Measurements from ENCODE around the gene LYPD3.
"Not testable (repeated sequence)": the region's sequence is repeated elsewhere in the genome, so short reads cannot be mapped to it uniquely, and the experiment has no call there.

LYPD3 gene

DNA sequence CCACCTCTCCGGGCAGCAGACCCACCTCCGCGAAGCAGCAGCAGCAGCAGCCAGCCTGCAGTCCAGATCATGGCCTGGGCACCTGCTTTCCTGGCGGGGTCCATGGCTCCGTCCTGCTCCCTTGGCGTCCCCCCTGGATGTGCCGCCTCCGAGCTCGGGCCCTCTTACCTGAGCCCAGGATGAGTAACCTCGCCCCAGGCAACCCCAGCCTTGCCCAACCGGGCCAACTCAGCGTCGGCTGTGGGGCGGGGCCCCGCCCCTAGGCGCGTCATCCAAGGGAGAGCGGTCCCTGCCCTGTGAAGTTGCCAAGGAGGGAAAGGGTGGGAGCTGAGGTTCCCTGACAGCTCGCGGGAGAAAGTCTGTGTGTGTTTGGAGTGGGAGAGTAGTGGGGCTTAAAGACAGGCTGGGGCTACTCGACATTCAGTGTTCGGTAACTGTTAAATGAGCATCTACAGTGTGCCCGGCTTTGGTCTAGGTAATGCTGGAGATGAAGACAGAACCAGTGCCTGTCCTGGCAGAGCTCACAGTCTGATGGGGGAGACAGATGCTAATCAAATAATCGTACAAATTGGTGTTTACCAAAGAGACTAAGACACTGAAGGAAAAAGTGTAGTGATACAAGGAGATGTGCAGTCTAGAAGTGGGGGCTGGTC is at the start of gene LYPD3:
Gene LYPD3, minus strand, starts transcription at position 141 of the 653 bp plus-strand sequence. Its CDS starts 37 bp downstream, at position 104.
- peak; percentile 70 for DNase-seq (ENCODE audit: low spot score)

DNA sequence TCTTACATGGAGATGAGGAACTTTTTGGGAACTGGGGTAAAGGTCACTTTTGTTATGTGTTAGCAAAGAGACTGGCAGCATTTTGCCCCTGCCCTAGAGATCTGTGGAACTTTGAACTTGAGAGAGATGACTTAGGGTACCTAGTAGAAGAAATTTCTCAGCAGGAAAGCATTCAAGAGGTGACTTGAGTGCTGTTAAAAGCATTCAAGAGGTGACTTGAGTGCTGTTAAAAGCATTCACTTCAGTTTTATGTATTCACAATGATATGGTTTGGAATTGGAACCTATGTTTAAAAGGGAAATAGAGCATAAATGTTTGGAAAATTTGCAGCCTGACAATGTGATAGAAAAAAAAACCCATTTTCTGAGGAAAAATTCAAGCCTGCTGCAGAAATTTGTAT is 47.0 kb upstream of the LYPD3 start:
- not testable (repeated sequence) for DNase-seq (ENCODE audit: low spot score)

DNA sequence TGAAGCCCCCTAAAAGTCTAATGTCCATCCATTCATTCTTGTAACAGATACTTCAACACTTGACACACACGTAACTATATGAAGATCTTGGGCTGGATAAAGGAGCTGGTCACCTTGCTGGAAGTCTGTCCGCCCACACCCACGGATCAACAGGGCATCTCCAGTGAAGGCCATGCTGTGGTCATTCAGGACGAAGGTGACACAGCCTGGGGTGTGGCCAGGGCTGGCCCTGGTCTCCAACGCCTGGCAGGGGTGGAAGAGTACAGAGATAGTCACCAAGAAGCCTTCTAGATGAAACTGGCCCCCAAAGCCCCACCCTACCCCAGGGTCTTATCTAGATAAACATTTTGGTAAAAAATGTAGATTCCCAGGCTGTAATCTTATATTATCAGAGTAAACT is 45.9 kb upstream of the LYPD3 start:
- no peak for DNase-seq (ENCODE audit: low spot score)

DNA sequence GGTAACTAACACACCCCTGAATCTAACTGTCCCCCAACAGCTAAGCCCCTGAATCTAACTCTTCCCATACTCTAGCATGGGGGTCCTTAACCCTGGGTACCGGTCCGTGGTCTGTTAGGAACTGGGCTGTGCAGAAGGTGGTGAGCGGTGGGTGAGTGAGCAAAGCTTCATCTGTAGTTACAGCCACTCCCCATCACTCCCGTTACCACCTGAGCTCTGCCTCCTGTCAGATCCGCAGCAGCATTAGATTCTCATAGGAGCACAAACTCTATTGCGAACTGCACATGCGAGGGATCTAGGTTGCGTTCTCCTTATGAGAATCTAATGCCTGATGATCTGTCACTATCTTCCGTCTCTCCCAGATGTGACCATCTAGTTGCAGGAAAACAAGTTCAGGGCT is 45.3 kb upstream of the LYPD3 start:
- no peak for DNase-seq (ENCODE audit: low spot score)

DNA sequence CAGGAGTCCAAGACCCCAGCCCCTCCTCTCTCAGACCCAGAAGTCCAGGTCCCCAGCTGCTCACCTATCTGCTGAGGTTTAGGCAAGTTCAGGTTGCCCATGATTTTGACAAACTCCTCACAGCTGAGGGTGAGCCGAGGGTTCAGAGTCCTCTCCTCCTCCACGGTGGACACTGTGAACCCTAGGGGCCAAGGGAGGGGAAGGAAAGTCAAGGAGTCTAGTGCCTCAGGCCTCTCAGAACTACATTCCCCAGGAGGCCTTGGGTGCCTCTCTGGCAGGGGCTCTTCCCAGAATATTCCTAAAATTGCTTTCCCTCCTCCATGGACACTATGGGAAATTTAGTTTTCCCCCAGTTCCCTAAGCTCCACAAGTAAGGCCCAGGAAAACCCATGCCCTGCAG is 42.5 kb upstream of the LYPD3 start:
- DNase-seq (ENCODE audit: low spot score): no peak

DNA sequence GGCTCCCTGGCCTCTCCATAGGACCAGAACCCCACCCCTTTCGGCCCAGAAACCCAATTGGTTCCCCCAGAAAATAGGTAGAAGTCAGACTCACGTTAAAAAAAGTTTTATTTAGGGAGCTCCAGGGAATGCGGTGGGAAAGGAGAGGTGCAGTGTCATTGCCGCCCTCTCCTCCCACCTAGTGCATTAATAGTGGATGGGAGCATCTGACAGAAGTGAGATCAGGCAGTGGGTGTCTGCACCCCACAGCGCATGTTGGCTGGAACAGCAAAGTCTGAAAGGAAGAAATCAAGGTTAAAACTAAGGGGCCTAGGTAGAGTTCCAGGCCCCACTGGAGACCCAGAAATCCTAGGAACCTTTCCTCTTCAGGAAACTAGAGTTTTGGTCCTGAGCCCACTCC is 41.2 kb upstream of the LYPD3 start:
- no peak for DNase-seq (ENCODE audit: low spot score)

DNA sequence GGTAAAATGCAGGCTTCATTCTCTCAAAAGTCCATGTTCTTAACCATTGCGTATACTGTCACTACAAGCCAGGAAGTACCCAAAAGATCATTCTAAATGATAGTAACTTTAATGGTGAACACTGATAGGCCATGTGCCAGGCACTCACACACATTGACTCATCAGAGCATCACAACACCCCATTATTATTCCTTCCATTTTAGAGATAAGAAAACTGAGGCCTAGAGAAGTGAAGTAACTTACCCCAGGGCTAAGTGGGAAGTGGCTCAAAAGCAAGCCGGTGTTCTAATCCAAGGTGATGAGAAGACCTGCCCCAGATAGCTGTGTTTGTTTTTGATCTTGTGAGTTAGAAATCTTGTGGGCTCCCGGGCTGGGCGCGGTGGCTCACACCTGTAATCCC is 40.5 kb upstream of the LYPD3 start:
- no peak for DNase-seq (ENCODE audit: low spot score)

DNA sequence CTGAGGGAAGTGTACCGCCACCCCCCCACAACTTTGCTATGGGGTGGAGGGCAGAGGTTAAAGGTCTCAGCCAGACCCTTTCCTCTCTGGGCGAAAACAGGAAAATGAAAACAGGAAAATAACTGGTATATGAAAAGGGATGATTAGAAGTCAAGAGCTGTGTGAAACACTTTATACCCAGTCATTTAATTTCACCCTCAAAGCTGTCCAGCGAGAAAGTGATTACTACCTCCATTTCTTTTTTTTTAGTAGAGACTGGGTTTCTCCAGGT is 39.7 kb upstream of the LYPD3 start:
- no peak for DNase-seq (ENCODE audit: low spot score)

DNA sequence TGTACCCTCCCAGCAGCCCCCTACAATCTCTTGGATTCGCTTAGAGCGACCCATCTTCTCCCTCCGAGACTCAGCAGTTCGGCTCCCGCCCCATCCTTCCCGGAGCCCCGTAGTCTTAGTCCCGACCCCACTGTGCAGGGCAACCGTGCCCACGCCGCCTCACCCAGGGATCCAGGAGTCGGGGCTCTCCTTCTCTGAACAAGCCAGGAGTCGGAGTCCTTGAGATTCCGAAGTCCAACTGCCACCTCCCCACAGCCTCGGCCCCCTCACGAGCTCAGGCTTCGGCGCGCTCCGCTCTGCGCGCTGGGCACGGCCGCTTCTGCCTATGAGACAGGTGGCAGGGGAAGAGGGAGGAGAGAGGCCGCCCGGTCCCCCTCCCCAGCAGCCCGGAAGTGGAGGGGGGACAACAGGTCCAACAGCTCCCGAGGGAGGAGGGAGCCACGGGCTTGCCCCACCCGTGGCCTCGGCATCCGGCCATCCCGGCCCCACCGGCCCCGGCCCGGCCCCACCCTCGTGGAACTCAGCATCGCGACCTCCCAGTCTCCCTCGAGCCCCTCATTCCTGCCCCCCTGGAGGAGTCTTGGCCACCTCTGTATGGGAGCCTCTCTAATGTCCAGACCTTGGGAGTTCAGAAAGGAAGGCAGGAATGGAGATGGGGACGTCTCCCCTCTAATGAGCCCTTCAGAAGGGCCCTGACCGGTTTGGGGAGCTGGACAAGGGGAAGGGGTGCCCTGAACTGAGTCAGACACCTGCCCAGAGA is 39.2 kb upstream of the LYPD3 start, which contains the start of gene PHLDB3:
Gene PHLDB3, minus strand, starts transcription at position 321 of the 760 bp plus-strand sequence. CDS start 628 bp downstream, outside the sequence.
- peak; percentile 49 for DNase-seq (ENCODE audit: low spot score)

DNA sequence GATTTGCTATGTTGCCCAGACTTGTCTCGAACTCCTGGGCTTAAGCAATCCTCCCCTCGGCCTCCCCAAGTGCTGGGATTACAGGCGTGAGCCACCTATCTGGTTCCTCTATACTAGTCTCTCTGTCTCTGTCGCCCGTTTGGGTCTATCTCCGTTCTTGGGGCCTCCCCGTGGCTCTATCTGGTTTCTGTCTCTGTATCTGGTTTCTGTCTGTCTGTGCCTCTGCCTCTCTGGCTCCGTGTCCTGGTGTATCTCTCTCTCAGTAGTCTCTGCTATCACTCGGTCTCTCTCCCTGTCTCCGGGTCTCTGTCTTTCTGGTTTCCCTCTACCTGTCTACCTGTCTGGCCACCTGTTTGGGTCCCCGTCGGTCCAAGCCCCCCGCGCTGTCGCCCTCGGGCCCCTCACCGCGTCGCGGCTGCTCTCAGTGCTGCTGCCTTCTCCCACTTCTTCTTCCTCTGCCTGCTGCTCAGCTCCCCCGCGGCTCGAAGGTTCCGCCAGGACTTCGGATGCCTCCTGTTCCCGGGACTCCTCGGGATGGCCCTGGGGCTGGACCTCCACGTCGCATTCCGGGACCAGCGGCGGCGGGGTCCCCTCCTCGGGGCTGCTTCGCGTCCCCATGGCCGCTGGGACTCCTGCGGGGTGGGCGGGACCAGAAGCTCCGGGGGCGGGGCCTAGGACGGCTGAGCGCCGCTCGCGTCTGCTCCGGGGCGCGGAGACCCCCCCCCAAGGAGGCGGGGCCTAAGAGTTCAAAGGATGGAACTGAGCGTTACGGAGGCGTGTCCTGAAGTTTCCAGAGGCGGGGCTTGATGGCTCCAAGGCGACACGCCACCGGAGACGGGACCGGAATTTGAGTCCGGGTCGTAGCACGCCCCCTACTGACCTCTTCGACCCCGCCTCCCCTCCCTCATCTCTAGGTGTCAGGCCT is 38.4 kb upstream of the LYPD3 start:
- DNase-seq (ENCODE audit: low spot score): peak; percentile 92

DNA sequence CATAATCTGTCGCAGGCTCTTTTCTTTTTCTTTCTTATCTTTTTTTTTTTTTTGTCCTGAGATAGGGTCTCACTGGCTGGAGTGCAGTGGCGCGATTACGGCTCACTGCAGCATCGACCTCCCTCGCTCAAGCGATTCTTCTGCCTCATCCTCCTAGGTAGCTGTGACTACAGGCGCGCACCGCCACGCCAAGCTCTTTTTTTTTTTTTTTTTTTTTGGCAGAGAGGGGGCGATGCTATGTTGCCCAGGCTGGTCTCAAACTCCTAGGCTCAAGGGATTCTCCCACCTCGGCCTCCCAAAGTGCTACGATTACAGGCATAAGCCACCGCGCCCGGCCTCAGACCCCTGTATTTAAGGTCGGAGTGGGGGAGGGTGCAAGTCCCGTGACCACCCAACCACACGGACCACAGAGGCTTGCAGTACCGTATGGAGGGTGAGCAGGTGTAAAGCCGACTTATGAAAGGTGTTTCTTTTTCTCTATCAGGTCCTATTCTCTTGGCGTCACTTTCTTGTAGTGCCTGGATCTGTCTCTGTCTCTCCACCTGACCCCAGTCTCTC is 37.1 kb upstream of the LYPD3 start:
- no peak for DNase-seq (ENCODE audit: low spot score)

DNA sequence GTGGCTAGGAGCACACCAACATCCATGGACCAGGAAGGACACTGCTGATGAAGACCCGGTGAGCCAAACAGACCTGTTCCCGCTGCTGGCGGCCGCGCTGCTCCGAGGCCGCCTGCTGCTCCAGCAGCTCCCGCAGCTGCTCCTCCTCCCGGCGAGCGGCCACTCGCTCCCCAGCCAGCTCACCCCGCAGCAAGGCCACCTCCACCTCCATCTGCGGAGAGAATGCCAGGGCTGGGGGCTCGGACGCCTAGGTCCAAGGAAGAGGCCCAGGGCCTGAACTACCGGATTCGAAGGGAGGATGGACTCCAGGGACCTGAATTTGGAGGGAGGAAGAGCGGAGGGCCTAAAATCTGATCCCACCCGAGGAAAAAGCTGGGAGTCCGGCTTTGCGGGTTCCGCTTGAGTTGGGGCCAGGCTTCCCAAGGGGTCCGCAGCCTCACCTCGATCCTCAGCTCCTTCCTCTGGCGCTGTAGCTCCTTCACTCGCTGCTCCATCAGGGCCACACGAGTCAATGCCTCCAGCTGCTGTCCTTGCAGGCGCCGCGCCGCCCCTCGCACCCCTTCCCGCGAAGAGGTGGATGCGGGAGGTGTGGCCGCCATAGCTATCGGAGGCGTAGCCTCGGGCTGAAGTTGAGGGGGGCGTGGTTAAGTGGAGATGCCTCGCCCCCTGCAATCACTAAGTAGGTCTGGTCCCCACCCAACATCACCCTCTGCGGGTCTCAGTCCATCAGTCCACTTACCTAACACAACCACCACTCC is 36.4 kb upstream of the LYPD3 start:
- DNase-seq (ENCODE audit: low spot score): no peak

DNA sequence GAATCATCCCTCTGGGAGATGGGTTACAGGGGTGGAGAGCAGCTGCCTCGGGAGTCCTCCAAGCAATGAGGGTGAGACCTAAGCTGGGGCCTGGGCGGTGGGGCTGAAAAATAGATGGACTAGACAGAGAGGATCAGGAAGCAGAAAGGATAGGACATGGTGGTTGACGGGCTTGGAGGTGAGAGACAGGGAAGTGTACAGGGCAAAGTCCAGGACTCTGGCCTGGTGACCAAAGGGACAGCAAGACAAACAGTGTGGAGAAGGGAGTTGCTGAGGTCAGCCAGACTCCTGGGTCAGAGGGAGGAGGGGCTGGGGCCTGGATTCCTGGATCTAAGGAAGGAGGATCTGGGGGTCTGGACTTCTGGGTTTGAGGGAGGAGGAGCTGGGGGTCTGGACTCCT is 33.6 kb upstream of the LYPD3 start:
- DNase-seq (ENCODE audit: low spot score): no peak

DNA sequence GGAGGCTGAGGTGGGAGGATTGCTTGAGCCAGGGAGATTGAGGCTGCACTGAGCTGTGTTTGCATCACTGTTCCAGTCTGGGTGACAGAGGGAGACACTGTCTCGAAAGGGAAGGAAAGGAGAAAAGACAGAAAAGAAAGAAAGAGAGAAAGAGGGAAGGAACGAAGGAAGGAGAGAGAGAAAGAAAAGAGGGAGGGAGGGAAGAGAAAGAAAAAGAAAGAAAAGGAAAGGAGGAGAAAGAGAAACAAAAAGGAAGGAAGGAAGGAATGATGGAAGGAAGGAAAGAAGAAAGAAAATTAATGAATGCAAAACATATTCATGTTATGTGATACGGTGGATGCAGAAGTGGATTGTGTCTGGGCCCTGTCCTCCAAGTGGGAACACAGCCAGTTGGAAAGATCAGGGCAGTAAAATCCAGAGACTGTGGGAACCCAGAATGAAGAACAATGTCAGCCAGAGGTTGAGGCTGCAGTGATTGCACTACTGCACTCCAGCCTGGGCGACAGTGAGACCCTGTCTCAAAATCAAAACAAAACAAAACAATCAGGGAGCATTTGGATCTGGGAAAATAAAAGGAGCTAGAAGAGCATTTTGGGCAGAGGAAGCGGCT is 32.9 kb upstream of the LYPD3 start:
- DNase-seq (ENCODE audit: low spot score): no peak

DNA sequence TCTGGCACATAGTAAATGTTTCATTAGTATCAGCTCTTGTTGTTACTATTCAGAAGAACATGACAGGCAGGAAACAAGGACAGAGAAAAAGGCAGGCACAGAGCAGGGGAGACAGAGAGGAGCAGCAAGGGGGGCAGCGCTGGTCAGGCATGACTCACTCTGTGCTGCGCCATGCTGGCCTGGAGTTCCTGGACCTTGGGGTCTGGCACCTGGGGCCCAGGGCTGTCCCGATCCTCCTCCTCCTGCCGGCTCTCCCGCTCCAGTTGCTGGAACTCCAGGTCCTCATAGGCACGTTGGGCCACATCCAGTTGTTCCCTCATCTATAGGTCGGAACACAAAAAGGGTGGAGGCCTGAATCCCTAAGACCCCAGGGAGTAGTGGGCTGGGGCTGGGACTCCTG is 31.6 kb upstream of the LYPD3 start:
- no peak for DNase-seq (ENCODE audit: low spot score)

DNA sequence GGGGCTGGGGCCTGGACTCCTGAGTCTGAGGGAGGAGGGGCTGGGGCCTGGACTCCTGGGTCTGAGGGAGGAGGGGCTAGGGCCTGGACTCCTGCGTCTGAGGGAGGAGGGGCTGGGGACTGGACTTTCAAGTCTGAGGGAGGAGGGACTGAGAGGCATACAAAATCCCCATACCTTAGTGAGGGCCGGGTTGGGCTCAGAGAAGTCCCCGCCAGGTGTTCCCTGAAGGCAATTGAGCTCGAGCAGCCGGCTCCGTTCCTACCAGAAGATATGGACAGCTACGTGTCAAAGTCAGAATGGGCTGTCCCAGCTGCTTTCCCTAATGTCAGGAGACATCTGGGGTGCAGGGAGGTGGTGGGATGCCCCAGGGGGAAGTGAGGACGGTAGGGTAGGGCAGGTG is 29.7 kb upstream of the LYPD3 start:
- DNase-seq (ENCODE audit: low spot score): no peak

DNA sequence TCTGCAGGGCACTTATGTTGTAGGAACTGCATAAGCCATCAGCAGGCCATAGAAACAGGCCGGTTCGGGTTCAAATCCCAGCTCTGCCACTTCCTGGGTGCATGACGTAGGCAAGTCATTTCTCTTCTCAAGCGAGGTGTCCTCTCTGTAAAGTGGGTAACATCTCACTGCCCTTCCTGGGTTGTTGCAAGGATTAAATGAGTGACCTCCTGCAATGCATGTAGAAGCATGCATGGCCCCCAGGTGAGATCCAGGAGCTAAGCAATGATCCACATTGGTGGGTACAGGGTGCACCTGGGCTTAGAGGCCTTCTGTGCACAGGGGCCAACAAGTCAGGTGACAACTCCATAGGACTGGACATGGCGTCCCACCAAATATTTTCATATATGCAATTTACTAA is 25.4 kb upstream of the LYPD3 start:
- DNase-seq (ENCODE audit: low spot score): no peak

DNA sequence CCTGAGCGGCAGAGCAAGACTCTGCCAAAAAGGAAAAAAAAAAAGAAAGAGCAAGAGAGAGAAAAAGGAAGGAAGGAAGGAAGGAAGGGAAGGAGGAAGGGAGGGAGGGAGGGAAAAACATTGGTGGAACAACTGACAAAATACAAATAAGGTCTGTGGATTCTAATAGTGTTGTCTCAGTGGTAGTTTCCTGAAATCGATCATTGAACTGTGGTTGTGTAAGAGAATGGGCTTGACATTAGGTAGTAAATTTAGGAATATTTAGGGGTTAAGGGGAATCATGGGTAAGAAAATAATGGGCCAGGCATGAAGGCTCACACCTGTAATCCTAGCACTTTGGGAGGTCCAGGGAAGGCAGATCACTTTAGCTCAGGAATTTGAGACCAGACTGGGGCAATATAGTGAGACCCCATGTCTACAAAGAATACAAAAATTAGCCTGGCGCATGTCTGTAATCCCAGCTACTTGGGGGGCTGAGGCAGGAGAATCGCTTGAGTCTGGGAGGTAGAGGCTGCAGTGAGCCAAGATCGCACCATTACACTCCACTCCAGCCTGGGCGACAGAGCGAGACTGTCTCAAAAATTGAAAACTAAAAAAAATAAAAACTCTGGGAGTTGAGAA is 24.7 kb upstream of the LYPD3 start:
- no peak for DNase-seq (ENCODE audit: low spot score)

DNA sequence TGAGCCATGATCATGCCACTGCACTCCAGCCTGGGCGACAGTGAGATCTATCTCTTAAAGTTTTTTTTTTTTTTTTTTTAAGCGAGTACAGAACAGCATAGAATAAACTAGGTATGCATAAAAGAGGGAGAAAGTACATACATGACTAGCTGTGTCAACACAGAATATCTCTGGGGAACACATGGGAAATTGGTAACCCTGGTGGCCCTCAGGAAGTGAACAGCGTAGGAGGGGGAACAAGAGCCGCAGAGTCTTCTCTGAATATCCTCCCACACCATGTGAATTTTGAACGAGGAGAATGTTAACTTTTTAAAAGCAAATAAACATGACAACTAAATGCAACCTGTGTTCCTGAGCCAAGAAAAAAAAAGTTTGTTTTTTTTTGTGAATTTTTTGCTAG is 23.9 kb upstream of the LYPD3 start:
- no peak for DNase-seq (ENCODE audit: low spot score)

DNA sequence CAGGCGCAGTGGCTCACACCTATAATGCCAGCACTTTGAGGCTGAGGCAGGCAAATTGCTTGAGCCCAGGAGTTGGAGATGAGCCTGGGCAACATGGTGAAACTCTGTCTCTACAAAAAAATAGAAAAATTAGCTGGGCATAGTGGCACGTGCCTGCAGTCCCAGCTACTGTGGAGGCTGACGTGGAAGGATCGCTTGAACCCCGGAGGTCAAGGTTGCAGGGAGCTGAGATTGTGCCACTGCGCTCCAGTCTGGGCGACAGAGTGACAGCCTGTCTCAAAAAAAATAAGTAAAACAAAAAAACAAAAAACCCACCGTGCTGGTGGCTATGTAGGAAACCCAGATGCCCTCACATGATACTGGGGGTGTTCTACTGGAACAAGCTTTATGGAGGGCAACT is 22.8 kb upstream of the LYPD3 start:
- DNase-seq (ENCODE audit: low spot score): no peak

DNA sequence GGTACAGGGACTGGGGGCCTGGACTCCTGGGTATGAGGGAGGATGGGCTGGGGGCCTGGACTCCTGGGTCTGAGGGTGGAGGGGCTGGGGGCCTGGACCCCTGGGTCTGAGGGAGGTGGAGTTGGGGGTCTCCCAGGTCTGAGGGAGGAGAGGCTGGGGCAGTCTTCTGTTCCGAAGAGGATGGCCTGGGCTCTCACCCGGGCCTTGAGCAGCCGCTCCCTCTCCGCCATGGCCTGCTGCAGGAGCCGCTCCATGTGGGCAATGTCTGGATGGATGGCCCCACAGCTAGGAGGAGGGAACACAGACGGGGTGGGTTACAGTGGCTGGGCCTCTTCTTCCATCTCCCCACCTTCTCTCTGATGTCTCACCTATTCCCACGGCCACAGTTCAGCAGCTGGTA is 21.0 kb upstream of the LYPD3 start:
- DNase-seq (ENCODE audit: low spot score): no peak

All from kidney tubule cell (primary cell).